ENCODE measurements around the gene KCTD7.

KCTD7 gene

GRCh38 chr7:66631471-66631870 lies 2.8 kb downstream of the KCTD7 start:
- TF ChIP-seq, protein P1, sequence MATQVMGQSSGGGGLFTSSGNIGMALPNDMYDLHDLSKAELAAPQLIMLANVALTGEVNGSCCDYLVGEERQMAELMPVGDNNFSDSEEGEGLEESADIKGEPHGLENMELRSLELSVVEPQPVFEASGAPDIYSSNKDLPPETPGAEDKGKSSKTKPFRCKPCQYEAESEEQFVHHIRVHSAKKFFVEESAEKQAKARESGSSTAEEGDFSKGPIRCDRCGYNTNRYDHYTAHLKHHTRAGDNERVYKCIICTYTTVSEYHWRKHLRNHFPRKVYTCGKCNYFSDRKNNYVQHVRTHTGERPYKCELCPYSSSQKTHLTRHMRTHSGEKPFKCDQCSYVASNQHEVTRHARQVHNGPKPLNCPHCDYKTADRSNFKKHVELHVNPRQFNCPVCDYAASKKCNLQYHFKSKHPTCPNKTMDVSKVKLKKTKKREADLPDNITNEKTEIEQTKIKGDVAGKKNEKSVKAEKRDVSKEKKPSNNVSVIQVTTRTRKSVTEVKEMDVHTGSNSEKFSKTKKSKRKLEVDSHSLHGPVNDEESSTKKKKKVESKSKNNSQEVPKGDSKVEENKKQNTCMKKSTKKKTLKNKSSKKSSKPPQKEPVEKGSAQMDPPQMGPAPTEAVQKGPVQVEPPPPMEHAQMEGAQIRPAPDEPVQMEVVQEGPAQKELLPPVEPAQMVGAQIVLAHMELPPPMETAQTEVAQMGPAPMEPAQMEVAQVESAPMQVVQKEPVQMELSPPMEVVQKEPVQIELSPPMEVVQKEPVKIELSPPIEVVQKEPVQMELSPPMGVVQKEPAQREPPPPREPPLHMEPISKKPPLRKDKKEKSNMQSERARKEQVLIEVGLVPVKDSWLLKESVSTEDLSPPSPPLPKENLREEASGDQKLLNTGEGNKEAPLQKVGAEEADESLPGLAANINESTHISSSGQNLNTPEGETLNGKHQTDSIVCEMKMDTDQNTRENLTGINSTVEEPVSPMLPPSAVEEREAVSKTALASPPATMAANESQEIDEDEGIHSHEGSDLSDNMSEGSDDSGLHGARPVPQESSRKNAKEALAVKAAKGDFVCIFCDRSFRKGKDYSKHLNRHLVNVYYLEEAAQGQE (IDR thresholded peaks at IDR 0.05; ENCODE audit: insufficient read depth in 1 of 2, low read depth in 2 of 2, low read length in 2 of 2): no peak
- no peak for TF ChIP-seq SIN3A (IDR thresholded peaks at IDR 0.05; ENCODE audit: borderline replicate concordance, insufficient read depth, low read length)
- TF ChIP-seq FOXP2 (optimal IDR thresholded peaks at IDR 0.05; ENCODE audit: borderline replicate concordance, extremely low read depth, extremely low read length, insufficient read depth): no peak
- TF ChIP-seq TAF1 (IDR thresholded peaks at IDR 0.05; ENCODE audit: borderline replicate concordance, insufficient read depth, low read length): no peak
- no peak for TF ChIP-seq POLR2AphosphoS5 (IDR thresholded peaks at IDR 0.05; ENCODE audit: low read depth, low read length)

GRCh38 chr7:66634816-66635215 lies 6.1 kb downstream of the KCTD7 start:
- TF ChIP-seq POLR2AphosphoS5 (IDR thresholded peaks at IDR 0.05; ENCODE audit: low read depth, low read length): no peak
- TF ChIP-seq TAF1 (IDR thresholded peaks at IDR 0.05; ENCODE audit: borderline replicate concordance, insufficient read depth, low read length): no peak
- no peak for TF ChIP-seq SIN3A (IDR thresholded peaks at IDR 0.05; ENCODE audit: borderline replicate concordance, insufficient read depth, low read length)
- TF ChIP-seq FOXP2 (optimal IDR thresholded peaks at IDR 0.05; ENCODE audit: borderline replicate concordance, extremely low read depth, extremely low read length, insufficient read depth): no peak
- TF ChIP-seq, protein P1 (IDR thresholded peaks at IDR 0.05; ENCODE audit: insufficient read depth in 1 of 2, low read depth in 2 of 2, low read length in 2 of 2): no peak

GRCh38 chr7:66638309-66639099 lies 9.8 kb downstream of the KCTD7 start:
- TF ChIP-seq POLR2AphosphoS5 (IDR thresholded peaks at IDR 0.05; ENCODE audit: low read depth, low read length) (no peak), TAF1 (IDR thresholded peaks at IDR 0.05; ENCODE audit: borderline replicate concordance, insufficient read depth, low read length) (no peak), FOXP2 (optimal IDR thresholded peaks at IDR 0.05; ENCODE audit: borderline replicate concordance, extremely low read depth, extremely low read length, insufficient read depth) (no peak), SIN3A (IDR thresholded peaks at IDR 0.05; ENCODE audit: borderline replicate concordance, insufficient read depth, low read length) (no peak)
- TF ChIP-seq, protein P1 (IDR thresholded peaks at IDR 0.05; ENCODE audit: insufficient read depth in 1 of 2, low read depth in 2 of 2, low read length in 2 of 2): no peak

GRCh38 chr7:66639773-66640172 lies 11.1 kb downstream of the KCTD7 start:
- TF ChIP-seq POLR2AphosphoS5 (IDR thresholded peaks at IDR 0.05; ENCODE audit: low read depth, low read length): no peak
- no peak for TF ChIP-seq TAF1 (IDR thresholded peaks at IDR 0.05; ENCODE audit: borderline replicate concordance, insufficient read depth, low read length)
- TF ChIP-seq SIN3A (IDR thresholded peaks at IDR 0.05; ENCODE audit: borderline replicate concordance, insufficient read depth, low read length): no peak
- TF ChIP-seq, protein P1 (IDR thresholded peaks at IDR 0.05; ENCODE audit: insufficient read depth in 1 of 2, low read depth in 2 of 2, low read length in 2 of 2): no peak
- TF ChIP-seq FOXP2 (optimal IDR thresholded peaks at IDR 0.05; ENCODE audit: borderline replicate concordance, extremely low read depth, extremely low read length, insufficient read depth): no peak

Data from PFSK-1 (cell line).